Heart left ventricle (tissue), 16 donors: ENCODE measurements around the gene NR2F2. TPM values are rescaled to one million over a fixed set of nuclear protein-coding genes. Genes with fewer than 3 reads are reported as not detected.

Experiments used
- ATAC-seq, 4 donors: fragments of 200-7000 bp; cut with Tn5 transposase; one replicate each; pipeline ENCODE4 v1.9.1; 2020 to 2022; ENCODE audit warnings: moderate library complexity in 4 of 4, mild to moderate bottlenecking in 3 of 4, moderate number of reproducible peaks in 1 of 4
- DNase-seq, 5 donors: peaks; one replicate each; pipeline ENCODE4 v3.0.0-alpha.2; 2020
- H3K27ac ChIP-seq, 12 donors: fragments of 200-600 bp; sonication (generic) in 4 of 12; one replicate each; pipeline versions ENCODE4 v1.5.0 to v1.8.0; 2016 to 2022; ENCODE audit warnings: mild to moderate bottlenecking in 2 of 12
- H3K27me3 ChIP-seq, 9 donors: fragments of 200-600 bp; sonication (generic) in 2 of 9; one replicate each; pipeline versions ENCODE4 v1.5.1 to v1.8.0; 2016 to 2022; ENCODE audit warnings: mild to moderate bottlenecking in 3 of 9
- H3K36me3 ChIP-seq, 9 donors: fragments of 200-600 bp; sonication (generic) in 2 of 9; one replicate each; pipeline versions ENCODE4 v1.5.0 to v1.8.0; 2018 to 2022; ENCODE audit warnings: mild to moderate bottlenecking in 2 of 9
- H3K4me1 ChIP-seq, 12 donors: fragments of 200-600 bp; sonication (generic) in 4 of 12; one replicate each; pipeline versions ENCODE4 v1.5.0 to v1.8.0; 2016 to 2022; ENCODE audit warnings: mild to moderate bottlenecking in 3 of 12
- H3K4me3 ChIP-seq, 12 donors: fragments of 200-600 bp; sonication (generic) in 4 of 12; one replicate each; pipeline versions ENCODE4 v1.5.0 to v1.8.0; 2017 to 2022; ENCODE audit warnings: mild to moderate bottlenecking in 9 of 12, moderate library complexity in 4 of 12
- H3K9me3 ChIP-seq, 12 donors: fragments of 200-600 bp; sonication (generic) in 4 of 12; one replicate each; pipeline versions ENCODE4 v1.5.0 to v1.8.0; 2016 to 2022; ENCODE audit warnings: mild to moderate bottlenecking in 1 of 12
- POLR2A ChIP-seq, 2 donors: fragments of 450-650 bp; IDR thresholded peaks; one replicate each; pipeline ENCODE4 v1.6.1; 2017; ENCODE audit warnings: antibody characterized with exemption in 2 of 2, mild to moderate bottlenecking in 2 of 2, moderate library complexity in 2 of 2
- WGBS, 4 donors: extraction: QIAGEN DNeasy Blood & Tissue Kit in 2 of 4; methylation state at CpG; one replicate each; pipeline versions ENCODE4 v1.1.5 to v1.1.7; 2013 to 2018; 5-methylcytosine and 5-hydroxymethylcytosine counted together
- intact Hi-C, 10 donors: fragments of 100-400 bp; cut with DNase I; formaldehyde crosslinking; loops; one replicate each; pipeline versions ENCODE4 v1.11.1 to v1.14.2; 2022
- polyA plus RNA-seq, 2 donors: library from polyadenylated mRNA; stranded (reverse); fragments of 200-250 nt; gene quantifications; one replicate each; pipeline ENCODE4 v1.2.3, GENCODE V29; 2013
- total RNA-seq, 9 donors: library from RNA; depleted of rRNA in 2 of 9; stranded (reverse); fragments of >200 nt in 2 of 9; fragmentation: NEBNext Ultra II Directional in 3 of 9; extraction: Animal tissue kit (Norgen Biotek cat#: 25700) in 3 of 9; gene quantifications; one replicate each; pipeline versions ENCODE4 v1.1.0 to v1.2.4, GENCODE V29; 2016 to 2023
- TF ChIP-seq, protein P1 (sequence below), 12 donors: fragments of 200-600 bp; sonication (generic) in 4 of 12; IDR thresholded peaks; one replicate each; pipeline versions ENCODE4 v1.5.0 to v1.8.0; 2018 to 2022; ENCODE audit warnings: antibody characterized with exemption in 12 of 12, mild to moderate bottlenecking in 5 of 12
- donor health status: ischemic (EF 13 %, LVEDD 7.1; RV severe dilation, severe dysfunction).
- donor health status: healthy with polysubstance abuse.
- donor health status: DM: no; HTN: yes; CAD: no.
- donor health status: DM: no; HTN: no; CAD: no.
- donor health status: ischemic (EF 25% LVEDD 6.9; RV normal size, moderate dysfunction).
- donor health status: ischemic (EF 25% LVEDD 5.7; RV mildly dilated, moderate dysfunction).
- donor health status: healthy.
- donor health status: DM: yes; HTN: yes; CAD: no.
- donor health status: ischemic (EF 35%, LVEDD 5.7; RV mildly dilated, moderate dysfunction).
- donor health status: nonischemic (EF 11% LVEDD 7.7; RV severe dilation, severe dysfunction).
- donor health status: DM: yes; HTN: yes; CAD: no.
- donor health status: PGD.
- donor health status: ischemic (EF 29% LVEDD 5.4; RV normal size, mild dysfunction).
- donor health status: nonischemic (EF 23%, LVEDD 6.1; RV moderate dilation, normal function).

The NR2F2 gene
- total and polyA plus RNA-seq, 11 donors = 11.8 to 22.4 (median 16.1) TPM

DNA sequence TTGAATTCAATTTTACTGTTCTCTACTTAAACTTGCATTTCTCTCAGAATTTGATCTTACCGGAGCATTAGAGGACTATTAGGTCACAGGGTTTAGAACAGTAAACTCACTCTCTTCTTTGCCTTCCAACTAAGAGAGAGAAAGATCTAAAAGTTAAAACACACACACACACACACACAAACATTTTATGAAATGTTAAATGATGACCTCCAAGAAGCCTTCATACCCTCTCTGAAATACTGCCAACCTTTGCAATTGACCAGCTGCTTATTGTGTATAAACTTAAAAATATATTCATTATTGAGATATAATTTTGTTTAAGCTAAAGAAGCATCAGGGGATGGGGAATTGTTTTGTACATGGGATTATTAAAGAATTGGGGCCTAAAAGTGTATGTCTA is 15.5 kb upstream of the NR2F2 start:
- DNase-seq = no peak
- ATAC-seq = no peak
- intact Hi-C loops = loop anchor here in 1 of 10 donors (10.0 kb wide), 1 partner anchor 150 kb away; no protein-coding TSS in a partner anchor
- H3K4me3 ChIP-seq = no peak overlapping the region
- H3K27me3 ChIP-seq = peaks cover 0 to 39% (median 12%) of the 10 kb centered on the region in 9 donors
- WGBS, 4 donors = 81 to 96% (median 83%) methylated on average over 1 of the region's 1 CpG
- H3K9me3 ChIP-seq = no peaks in the 10 kb centered on the region
- no peak overlapping the region for H3K27ac ChIP-seq
- TF ChIP-seq, protein P1, sequence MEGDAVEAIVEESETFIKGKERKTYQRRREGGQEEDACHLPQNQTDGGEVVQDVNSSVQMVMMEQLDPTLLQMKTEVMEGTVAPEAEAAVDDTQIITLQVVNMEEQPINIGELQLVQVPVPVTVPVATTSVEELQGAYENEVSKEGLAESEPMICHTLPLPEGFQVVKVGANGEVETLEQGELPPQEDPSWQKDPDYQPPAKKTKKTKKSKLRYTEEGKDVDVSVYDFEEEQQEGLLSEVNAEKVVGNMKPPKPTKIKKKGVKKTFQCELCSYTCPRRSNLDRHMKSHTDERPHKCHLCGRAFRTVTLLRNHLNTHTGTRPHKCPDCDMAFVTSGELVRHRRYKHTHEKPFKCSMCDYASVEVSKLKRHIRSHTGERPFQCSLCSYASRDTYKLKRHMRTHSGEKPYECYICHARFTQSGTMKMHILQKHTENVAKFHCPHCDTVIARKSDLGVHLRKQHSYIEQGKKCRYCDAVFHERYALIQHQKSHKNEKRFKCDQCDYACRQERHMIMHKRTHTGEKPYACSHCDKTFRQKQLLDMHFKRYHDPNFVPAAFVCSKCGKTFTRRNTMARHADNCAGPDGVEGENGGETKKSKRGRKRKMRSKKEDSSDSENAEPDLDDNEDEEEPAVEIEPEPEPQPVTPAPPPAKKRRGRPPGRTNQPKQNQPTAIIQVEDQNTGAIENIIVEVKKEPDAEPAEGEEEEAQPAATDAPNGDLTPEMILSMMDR (IDR thresholded peaks at IDR 0.05) = no peak
- no peak for TF ChIP-seq POLR2A (IDR thresholded peaks at IDR 0.05)
- H3K36me3 ChIP-seq = no peaks in the 10 kb centered on the region
- H3K4me1 ChIP-seq = peaks cover 0 to 13% (median 0%) of the 10 kb centered on the region in 12 donors

DNA sequence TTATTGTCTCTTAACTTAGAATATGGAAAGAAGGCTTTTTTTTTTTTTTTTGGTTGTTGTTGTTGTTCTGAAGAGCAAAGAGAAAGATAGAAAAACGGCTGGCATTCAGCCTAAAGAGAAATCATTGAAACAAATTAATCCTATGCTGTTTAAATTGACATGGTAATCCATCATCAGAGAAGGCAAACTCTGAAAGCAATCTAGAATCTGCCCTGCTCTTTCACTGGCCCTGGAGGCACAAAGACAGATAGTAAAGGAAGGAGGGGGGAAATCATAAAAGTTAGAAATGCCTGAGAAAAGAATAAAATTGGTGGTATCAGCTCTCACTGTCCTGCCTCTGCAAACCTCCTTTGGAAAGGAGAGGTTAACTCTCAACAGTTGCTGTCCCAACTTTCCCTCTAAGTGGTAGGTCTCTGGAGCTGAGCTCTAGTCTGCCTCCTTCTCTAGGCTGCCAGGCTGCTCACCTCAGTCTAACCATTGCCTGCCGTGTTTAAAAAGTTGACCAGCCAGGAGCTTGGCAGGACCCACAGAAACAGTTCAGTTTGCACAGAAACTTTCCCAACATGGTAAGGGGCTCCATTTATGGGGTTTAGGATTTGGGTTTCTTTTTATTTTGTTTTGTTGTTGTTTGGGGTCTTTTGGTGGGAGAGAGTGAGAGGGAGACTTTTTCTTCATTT is 13.4 kb upstream of the NR2F2 start:
- H3K27me3 ChIP-seq = peaks cover 4 to 58% (median 31%) of the 10 kb centered on the region in 9 donors
- TF ChIP-seq POLR2A (IDR thresholded peaks at IDR 0.05) = no peak
- TF ChIP-seq, protein P1 (IDR thresholded peaks at IDR 0.05) = no peak
- no peaks in the 10 kb centered on the region for H3K9me3 ChIP-seq
- peaks cover 0 to 17% (median 4%) of the 10 kb centered on the region in 12 donors for H3K4me1 ChIP-seq
- intact Hi-C loops = loop anchor here in 1 of 10 donors (10.0 kb wide), 1 partner anchor 152 kb away; no protein-coding TSS in a partner anchor
- ATAC-seq (peak in 1 of 4 donors; percentile 25), DNase-seq (no peak)
- peak overlapping the region in 4 of 12 donors; percentile 5 to 36 (median 31) for H3K27ac ChIP-seq
- 40 to 64% (median 45%) methylated on average over 2 of the region's 2 CpGs for WGBS, 4 donors
- peak overlapping the region in 1 of 12 donors; percentile 24 for H3K4me3 ChIP-seq
- no peaks in the 10 kb centered on the region for H3K36me3 ChIP-seq

DNA sequence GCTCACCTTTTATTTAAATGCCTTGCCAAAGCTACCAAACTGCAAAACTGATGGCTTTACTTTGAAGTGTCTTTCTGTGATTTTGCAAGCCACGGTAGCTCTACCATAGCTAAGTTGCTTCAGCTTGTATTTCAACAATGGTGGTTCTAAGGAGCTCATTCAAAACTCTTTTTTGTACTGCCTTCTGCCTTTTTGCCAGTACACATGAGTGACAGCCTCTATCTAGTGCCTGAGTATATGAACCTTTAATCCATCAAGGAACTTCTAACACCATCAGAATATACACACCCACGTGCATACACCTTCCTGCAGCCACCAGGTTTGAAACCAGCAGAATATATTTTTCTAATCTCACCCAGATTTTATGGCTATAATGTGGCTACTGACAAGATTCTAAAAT is 10.4 kb upstream of the NR2F2 start:
- no peak for TF ChIP-seq POLR2A (IDR thresholded peaks at IDR 0.05)
- TF ChIP-seq, protein P1 (IDR thresholded peaks at IDR 0.05) = no peak
- Histone ChIP-seq H3K4me3 (peak overlapping the region in 7 of 12 donors; percentile 7 to 91 (median 81)), H3K36me3 (no peaks in the 10 kb centered on the region), H3K27ac (peak overlapping the region in 5 of 12 donors; percentile 7 to 88 (median 66)), H3K27me3 (peaks cover 7 to 81% (median 62%) of the 10 kb centered on the region in 9 donors), H3K4me1 (peaks cover 0 to 17% (median 5%) of the 10 kb centered on the region in 12 donors), H3K9me3 (no peaks in the 10 kb centered on the region)
- intact Hi-C loops = loop anchor here in 5 of 10 donors (2.0 to 10.0 kb wide), 9 partner anchors 155 to 1295 kb away; no protein-coding TSS in a partner anchor
- 62 to 72% (median 67%) methylated on average over 2 of the region's 2 CpGs for WGBS, 4 donors
- DNase-seq (no peak), ATAC-seq (no peak)
